PC-3 (cell line): ENCODE results near the gene PSMD3.

Source experiments
- CTCF ChIP-seq: fragments of 300-600 bp; sonication (generic); conservative IDR thresholded peaks from 2 replicates; pipeline ENCODE4 v1.5.1; 2017; ENCODE audit warnings: antibody characterized with exemption, low read depth, mild to moderate bottlenecking, low read length
- EZH2 ChIP-seq: fragments of 300-600 bp; sonication (generic); IDR thresholded peaks from one replicate; pipeline ENCODE4 v1.6.1; 2017; ENCODE audit warnings: antibody characterized with exemption, mild to moderate bottlenecking, low read length; ENCODE audit not compliant: unreplicated experiment
- EZH2phosphoT487 ChIP-seq: fragments of 300-600 bp; sonication (generic); IDR thresholded peaks from 2 replicates; pipeline ENCODE4 v1.6.1; 2018; ENCODE audit warnings: mild to moderate bottlenecking, antibody characterized with exemption, low read length, borderline replicate concordance

GRCh38 chr17:39951924-39952679, 28.5 kb upstream of the PSMD3 start:
- TF ChIP-seq CTCF (no peak), EZH2phosphoT487 (no peak), EZH2 (no peak)
